GM18507 (cell line): Measurements from ENCODE around the gene SLC25A12.
A peak's percentile ranks its signal among the peaks of the same experiment; 100 is the strongest.

Source experiments
- DNase-seq: peaks from one replicate; pipeline ENCODE4 v3.0.0; 2011; ENCODE audit warnings: low read depth; ENCODE audit not compliant: insufficient read length; ENCODE audit errors: extremely low spot score
- FAIRE-seq: peaks from 2 replicates; lab custom pipeline; 2011; peaks lifted over from hg19 to GRCh38; lab: Jason Lieb, UNC

SLC25A12 gene

GRCh38 chr2:171893196-171893823 lies 734 bp downstream of the SLC25A12 start:
- DNase-seq (no peak), FAIRE-seq (no peak)

- FAIRE-seq (no peak), DNase-seq (no peak)
Observed at GRCh38 chr2:171889808-171890207, 4.2 kb downstream of the SLC25A12 start.

DNA sequence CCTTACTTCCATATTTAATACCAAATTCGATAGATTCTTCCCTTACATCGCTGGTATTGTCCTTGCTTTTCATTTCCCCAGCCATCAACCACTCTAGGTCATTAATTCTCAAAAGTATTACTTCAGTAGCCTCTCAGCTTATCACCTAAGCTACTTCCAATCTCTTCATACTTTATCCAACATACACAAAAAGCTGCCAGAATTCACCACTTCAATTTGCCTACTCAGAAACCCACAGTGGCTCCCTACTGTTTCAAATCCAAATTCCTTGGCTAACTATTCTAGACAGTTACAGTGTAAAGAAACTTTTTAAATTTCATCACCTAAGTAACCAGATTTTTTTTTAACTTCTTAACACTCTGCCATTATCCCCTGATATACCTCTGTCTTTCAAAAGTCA lies 4.7 kb downstream of the SLC25A12 start:
- FAIRE-seq: no peak
- DNase-seq: no peak

DNA sequence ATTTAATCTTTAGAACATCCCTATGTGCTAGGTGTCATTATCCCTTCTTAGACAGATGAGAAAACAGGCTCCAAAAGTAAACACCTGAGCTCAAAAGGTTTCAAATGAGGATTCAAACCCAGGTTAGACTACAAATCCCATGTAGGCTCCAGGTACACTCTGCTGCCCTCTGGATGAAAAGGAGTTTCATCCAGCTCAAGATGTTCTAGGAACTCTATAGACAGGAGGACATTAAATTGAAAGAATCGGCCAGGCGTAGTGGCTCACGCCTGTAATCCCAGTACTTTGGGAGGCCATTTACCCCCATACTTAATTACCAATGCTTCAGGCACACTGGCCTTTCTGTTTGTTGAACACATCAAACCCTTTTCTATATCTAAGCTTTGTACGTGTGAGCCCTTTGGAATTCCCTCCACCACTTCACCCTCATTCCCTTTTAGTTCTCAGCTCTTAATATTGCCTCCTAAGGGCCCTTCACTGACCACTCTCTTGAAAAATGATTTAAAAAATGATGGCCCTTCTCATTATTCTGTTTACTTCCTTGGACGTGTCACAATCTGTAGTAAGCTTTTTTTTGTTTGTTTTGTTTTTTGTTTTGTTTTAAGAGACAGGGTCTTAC lies 10.7 kb downstream of the SLC25A12 start:
- peak; percentile 41 for FAIRE-seq
- no peak for DNase-seq

GRCh38 chr2:171882089-171882769 lies 11.8 kb downstream of the SLC25A12 start:
- FAIRE-seq (peak; percentile 71), DNase-seq (no peak)

DNA sequence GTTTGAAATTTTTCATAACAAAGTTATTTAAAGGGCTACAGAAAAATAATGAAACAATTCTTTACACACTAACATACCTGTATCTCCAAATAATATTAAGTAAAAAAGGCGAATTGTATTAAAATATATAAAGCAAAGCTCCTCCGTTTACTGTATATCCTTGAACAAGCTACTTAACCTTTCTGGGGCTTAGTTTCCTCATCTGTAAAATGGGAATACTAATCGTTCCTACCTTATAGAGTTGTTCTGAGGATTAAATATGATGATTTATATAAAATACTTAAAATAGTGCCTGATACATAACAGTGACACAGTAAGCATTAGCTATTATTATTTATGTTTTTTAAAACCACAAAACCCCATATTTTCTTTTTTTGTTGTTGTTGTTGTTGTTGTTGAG lies 13.3 kb downstream of the SLC25A12 start:
- no peak for DNase-seq
- FAIRE-seq: no peak

DNA sequence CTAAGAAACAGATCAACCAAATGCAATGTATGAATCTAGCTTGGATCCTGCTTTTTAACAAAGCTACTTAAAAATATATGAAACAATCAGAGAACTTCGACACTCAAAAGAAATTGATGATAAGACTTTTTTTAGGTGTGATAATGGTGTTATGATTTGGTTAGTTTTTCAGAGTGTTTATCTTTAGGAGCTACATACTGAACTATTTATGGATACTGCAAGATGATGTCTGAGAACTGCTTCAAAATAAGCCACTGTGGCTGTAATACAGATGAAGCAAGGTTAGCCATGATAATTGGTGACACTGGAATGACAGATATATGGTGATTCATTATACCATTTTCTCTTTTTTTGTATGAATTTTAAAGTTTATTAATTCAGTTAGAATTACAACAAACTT lies 14.2 kb downstream of the SLC25A12 start:
- FAIRE-seq: no peak
- DNase-seq: no peak

DNA sequence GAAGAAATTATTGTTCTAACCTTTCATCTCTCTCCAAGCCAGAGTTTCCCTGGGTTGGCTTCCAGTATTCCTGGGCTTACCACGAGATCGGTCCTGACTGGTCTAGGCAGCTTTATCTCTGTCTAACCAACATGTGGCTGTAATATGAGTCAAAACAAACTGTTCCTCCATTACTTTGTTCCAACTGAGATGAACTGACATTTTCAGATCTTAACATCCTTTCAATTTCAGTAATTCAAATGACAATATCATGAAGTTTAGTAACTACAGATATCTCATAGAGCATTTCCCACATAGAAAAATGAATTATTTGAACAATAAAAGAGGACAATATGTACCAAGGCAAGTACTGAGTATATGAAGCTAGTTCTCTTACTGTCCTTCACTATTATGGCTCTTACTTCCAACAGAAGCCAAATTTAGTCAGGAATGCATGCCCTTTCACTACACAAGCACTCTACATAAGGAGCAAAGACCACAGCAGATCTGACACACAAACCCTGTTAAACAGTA lies 15.5 kb downstream of the SLC25A12 start:
- DNase-seq (no peak), FAIRE-seq (no peak)

- FAIRE-seq: no peak
Observed at GRCh38 chr2:171874963-171875362, 19.1 kb downstream of the SLC25A12 start.

DNA sequence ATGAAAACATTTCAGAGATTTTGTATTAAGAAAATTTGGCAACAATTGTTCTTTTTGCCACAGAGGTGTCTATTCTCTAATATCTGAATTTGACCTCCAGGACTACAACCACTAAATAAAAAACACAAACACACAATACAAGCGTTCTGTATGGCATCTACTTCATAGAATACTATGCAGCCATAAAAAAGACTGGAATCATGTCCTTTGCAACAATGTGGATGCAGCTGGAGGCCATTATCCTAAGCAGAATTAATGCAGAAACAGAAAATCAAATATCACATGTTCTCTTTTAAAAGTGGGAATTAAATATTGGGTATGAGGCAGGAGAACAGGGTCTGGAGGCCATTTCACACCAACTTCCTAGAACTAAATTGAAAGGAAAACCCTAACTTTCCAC lies 19.5 kb downstream of the SLC25A12 start:
- no peak for DNase-seq
- no peak for FAIRE-seq

More at GRCh38 chr2:171874963-171875362, 19.1 kb downstream of the SLC25A12 start:
- no peak for DNase-seq

- FAIRE-seq (no peak), DNase-seq (no peak)
Observed at GRCh38 chr2:171864357-171864985, 29.6 kb downstream of the SLC25A12 start.

DNA sequence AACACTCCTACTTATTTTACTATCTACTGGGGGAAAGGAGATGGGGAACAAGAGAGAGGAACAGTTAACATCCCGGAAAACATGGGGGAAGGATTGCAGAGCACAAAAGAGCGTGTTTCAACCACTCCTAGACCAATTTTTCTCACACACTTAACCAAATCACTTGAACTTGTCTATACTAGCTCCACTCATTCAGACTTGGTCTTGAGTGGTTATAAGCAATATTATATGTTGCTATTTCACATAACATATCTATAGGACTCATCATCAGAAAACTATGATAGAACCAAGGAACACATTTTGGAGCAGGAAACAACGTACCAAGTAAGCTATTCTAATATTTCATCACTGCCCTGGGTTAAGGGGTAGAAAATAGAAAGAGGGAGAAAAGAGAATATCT lies 31.5 kb downstream of the SLC25A12 start:
- FAIRE-seq: no peak

GRCh38 chr2:171858397-171858958 lies 35.6 kb downstream of the SLC25A12 start:
- FAIRE-seq: no peak
- DNase-seq: no peak

More for the DNA sequence above, 31.5 kb downstream of the SLC25A12 start:
- no peak for DNase-seq

GRCh38 chr2:171855401-171855800 lies 38.6 kb downstream of the SLC25A12 start:
- DNase-seq: no peak
- no peak for FAIRE-seq

DNA sequence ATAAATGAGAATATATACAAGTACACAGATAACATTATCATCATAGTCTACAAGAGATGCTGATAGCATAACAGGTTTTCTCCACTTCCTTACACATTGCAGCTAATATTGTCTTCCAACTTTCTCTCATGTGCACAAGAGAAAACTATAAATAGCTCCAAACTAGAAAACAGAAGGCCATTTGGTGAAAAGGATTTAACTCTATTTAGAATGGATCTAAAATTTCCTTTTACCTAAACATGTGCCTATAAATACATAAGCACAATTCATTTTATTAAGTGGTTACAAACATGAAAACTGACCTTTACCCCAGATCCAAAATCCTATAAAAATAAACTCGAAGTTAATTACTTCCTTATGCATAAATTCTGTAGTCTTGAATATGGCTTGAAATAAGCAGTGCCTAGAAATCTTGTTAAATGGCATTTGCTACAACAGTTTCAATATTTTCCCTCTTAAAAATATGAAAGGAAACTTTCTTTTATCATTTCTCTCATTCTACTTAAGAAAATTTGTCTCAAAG lies 41.6 kb downstream of the SLC25A12 start:
- no peak for DNase-seq
- FAIRE-seq: no peak

GRCh38 chr2:171847627-171848026 lies 46.4 kb downstream of the SLC25A12 start:
- FAIRE-seq: no peak
- no peak for DNase-seq

GRCh38 chr2:171846894-171847293 lies 47.1 kb downstream of the SLC25A12 start:
- FAIRE-seq (no peak), DNase-seq (no peak)

DNA sequence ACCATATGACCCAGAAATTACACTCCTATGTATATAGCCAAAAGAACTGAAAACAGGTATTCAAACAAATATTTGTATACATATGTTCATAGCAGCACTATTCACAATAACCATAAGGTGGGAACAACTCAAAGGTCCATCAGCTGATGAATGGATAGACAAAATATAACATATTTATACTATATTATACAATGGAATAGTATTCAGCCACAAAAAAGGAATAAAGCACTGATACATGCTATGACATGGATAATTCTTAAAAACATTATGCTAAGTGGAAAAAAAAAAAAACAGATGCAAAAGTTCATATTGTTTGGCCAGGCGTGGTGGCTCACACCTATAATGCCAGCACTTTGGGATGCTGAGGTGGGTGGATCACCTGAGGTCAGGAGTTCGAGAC lies 52.0 kb downstream of the SLC25A12 start:
- FAIRE-seq (no peak), DNase-seq (no peak)

GRCh38 chr2:171837736-171838135 lies 56.3 kb downstream of the SLC25A12 start:
- FAIRE-seq (peak; percentile 24), DNase-seq (no peak)
